Peyer's patch (tissue), 4 donors: ENCODE data around the gene PZP.

ENCODE experiments used
- POLR2A ChIP-seq, 2 donors: fragments of 450-650 bp; IDR thresholded peaks; one replicate each; pipeline ENCODE4 v1.5.1; 2017; ENCODE audit warnings: antibody characterized with exemption in 2 of 2, mild to moderate bottlenecking in 2 of 2, moderate library complexity in 2 of 2
- TF ChIP-seq, protein P1 (sequence below), 6 experiments: fragments of 450-650 bp in 4 of 6; fragments of 200-600 bp in 2 of 6; sonication (generic) in 1 of 6; IDR thresholded peaks; one replicate each; pipeline ENCODE4 v1.5.1; 2017 to 2019; ENCODE audit warnings: antibody characterized with exemption in 6 of 6, mild to moderate bottlenecking in 3 of 6, moderate library complexity in 1 of 6

DNA sequence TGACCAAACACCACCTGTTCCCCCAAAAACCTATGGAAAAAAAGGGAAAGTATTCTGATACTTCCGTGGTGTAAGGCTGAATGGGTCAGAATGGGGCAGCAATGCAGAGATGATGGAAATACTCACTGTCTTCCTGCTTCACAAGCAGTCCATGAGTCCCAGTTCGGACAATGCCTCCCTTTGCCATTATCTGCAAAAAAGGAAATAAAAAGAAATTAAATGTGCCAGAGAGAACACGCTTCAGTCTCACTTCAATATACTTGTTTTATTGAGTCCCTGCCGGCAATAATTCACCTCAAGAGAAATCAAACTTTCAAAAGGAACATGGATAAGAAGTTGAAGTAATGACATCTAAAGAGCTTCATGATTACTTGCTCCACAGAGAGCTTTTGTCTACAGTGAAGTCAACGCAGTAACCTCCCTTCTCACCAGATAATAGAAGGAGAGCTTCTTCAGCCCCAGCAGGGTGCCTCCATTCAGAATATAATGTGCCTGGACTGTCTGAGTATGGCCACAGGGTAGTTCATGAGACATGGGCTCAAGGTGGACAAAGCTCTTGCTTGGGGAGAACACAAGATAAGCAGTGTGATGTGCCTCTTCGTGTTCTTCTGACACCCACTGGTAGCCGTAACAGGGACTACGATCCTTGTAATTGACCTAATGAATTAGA lies 107.0 kb downstream of the PZP start:
- TF ChIP-seq, protein P1, sequence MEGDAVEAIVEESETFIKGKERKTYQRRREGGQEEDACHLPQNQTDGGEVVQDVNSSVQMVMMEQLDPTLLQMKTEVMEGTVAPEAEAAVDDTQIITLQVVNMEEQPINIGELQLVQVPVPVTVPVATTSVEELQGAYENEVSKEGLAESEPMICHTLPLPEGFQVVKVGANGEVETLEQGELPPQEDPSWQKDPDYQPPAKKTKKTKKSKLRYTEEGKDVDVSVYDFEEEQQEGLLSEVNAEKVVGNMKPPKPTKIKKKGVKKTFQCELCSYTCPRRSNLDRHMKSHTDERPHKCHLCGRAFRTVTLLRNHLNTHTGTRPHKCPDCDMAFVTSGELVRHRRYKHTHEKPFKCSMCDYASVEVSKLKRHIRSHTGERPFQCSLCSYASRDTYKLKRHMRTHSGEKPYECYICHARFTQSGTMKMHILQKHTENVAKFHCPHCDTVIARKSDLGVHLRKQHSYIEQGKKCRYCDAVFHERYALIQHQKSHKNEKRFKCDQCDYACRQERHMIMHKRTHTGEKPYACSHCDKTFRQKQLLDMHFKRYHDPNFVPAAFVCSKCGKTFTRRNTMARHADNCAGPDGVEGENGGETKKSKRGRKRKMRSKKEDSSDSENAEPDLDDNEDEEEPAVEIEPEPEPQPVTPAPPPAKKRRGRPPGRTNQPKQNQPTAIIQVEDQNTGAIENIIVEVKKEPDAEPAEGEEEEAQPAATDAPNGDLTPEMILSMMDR (IDR thresholded peaks at IDR 0.05): no peak
- no peak for TF ChIP-seq POLR2A (IDR thresholded peaks at IDR 0.05)
